Activated effector memory CD4-positive, alpha-beta T cell treated with Interleukin-2 at 50 U/mL for 16 hours (primary cell): ENCODE measurements around the gene THBS4.

Experiments
- DNase-seq: peaks from one replicate; pipeline ENCODE4 v3.0.0-alpha.2; 2020

THBS4 gene

DNA sequence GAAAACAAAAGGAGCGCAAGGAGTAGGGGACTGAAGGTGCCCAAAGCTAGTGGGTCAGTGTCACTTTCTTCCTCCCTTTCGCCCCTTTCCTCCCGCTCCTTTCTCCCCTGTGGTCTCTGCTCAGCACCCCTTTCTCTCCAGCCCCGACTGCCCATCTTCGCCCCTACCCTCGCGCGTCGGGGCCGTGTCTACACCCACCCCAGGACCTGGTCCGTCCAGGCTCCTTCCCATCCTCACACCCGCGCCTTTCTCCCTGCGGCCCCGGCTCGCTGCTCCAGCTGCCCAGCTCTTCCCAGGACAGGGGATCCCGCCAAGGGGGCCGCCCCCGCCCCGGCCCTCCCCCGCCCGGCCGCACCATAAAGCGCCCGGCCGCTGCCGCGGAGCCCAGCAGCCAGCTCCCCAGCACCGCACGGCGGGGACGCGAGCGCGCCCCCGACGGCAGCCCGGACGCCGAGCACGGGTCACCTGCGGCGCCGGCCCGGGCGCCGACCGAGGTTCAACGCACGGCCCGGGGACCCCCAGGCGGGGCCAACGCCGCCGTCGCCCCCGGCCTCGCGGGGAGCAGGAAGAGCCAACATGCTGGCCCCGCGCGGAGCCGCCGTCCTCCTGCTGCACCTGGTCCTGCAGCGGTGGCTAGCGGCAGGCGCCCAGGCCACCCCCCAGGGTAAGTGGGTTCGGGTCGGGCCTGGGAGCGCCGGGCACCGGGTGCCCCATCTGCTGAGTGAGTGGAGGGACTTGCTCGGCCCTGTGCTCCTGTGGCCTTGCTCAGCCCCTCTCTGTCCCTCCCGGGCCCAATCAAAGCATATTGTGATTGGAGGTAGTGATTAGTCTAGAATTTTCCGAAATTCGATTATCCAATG, at the start of gene THBS4:
THBS4 (plus strand) TSS at position 387 of the 860 bp plus-strand sequence; CDS start at position 577, 190 bp downstream.
- no peak for DNase-seq

DNA sequence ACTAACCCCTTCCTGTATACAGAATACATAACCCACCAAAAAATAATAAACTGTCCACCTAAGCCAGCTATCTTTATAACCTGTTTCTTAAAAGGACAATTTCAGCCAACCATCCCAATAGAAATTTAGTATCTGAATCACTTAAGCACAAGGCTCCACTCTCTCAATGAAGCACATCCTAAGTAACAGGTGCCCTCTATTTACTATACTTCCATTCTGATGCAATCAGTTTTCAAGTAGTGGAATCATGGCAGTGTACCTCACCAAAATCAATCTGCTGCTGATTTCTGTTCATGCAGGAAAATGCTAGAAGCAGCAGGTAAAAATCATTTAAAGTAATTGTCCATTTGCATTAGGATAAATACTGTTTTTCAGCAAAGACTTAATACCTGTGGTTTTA, 48.9 kb upstream of the THBS4 start:
- DNase-seq: no peak

DNA sequence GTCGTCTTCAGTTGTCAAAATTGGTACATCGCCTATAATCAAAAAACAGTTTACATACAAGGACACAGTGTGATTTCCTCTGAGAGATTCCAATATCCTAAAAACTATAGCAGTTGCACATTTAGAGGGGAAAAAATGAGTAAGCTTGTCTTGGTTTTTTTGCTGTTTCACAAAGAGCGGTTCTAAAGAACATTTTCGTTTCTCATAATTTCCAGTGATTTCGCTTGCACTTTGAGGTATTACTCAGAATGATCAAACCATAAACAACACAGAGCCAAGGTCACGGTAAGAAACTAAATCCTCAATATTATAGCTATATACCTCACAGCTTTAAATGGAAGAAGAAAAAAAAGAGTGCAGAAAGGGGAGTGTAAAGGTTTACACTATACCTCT, 44.9 kb upstream of the THBS4 start:
- no peak for DNase-seq

DNA sequence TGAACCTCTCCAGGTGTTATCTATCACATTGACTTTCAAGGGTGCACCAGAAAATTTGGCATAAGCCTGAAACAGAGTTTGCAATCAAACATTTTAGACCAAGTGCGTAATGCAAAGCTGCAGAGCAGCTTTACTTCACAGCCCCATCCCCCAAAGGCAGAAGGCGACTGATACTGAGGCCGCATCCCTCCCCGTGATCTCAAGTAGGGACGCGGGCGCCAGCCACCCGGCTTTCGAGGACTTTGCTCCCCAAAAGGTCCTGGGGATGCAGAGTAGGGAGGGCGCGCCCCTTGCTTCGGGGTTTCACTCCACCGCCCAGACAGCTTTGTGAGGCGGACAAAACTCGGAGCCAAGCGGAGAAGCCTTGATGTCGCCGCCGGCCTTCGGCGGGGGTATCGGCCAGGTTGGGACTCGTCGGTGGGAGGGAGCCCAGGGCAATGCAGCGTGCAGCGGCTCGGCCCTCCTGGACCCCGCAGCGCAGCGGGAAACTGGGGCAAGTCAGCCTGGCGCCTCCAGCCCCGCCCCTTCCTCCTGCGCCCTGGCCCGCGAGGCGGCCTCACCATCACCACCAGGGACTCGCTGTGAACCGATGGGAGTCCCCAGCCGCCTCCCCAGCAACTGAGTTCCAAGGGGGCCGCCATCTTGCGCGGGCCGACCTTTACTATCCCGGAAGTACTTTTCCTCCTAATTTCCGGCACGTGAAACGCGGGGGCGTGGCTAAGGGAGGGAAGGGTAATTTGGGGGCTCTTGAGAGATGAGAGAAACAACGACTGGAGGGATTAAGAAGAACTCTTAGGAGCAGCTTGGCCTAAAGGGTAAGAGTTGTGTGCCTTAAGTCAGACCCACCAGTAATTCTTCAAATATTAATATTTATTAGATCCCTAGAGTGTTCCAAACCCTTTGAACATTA, 44.3 kb upstream of the THBS4 start, which contains the start of gene MTX3:
MTX3 (minus strand) TSS at position 665 of the 910 bp plus-strand sequence; CDS start at position 641, 24 bp downstream.
- peak; percentile 80 for DNase-seq

DNA sequence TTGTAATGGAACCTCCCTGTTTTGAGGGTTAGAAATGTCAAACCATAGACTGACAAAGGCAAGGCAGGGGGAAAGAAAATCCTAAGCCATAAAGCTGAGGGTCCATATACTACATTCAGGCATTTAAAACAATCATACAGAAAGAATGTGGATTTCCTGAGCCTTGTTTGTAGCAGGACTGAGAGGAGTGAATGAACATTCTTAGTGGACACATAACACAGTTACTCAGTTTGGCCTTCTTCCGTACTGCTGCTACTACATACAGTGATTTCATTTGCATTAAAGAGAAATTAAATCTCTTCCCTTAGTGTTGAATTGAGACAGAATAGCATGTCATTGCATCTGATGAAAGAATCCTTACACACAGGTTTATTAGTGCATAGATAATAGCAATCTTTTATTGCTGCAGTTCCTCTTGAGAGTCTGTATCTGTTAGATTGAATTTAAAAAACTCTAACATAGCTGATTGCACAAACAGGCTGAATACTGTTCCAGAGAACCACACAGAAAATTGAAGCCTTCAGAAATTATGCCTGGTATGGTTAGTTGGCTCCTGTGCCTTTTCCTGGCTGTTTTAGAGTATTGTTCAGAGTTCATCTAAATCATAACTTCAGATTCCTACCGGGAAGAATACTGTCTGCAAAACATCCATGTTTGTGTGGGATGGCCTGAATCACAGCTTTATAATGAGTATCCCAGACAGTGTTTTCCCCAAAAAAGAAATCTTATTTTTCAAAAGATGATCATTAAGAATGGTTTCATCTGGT, 42.1 kb upstream of the THBS4 start:
- no peak for DNase-seq

DNA sequence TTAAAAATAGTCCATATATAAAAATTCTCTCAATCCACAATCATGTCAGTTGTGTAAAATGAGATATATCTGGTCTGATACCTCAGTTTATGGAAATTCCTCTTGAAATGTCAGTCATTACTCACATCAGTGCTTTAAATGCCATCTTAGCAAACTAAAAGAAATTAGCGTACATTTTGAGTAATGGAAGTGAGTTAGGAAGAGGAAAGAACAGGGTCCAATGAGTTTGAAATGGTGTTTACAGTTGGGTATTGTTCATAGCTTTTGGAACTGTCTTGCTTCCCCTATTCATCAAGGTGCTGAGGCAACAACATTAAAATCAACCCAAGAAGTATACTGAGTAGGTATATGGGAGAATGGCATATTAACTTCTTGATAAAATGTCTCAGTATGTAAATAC, 35.4 kb upstream of the THBS4 start:
- DNase-seq: no peak

DNA sequence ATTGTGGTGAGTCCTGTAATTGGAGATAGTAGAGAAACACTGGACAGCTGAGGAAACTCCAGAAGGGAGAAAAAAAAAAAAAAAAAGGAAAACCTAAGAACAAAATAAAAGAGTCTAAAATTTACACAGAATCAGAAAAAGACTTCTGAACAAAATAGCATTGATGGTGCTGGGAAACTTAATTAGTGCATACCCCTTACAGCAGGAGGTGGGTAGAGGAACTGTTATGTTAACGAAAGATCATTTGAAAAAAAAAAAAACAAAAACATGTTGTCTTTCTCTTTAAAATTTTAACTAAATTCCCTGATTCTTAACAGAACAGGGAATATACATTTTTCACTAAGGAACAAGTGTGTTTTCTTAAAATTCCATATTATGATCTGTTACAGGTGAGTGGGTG, 32.5 kb upstream of the THBS4 start:
- DNase-seq: no peak

DNA sequence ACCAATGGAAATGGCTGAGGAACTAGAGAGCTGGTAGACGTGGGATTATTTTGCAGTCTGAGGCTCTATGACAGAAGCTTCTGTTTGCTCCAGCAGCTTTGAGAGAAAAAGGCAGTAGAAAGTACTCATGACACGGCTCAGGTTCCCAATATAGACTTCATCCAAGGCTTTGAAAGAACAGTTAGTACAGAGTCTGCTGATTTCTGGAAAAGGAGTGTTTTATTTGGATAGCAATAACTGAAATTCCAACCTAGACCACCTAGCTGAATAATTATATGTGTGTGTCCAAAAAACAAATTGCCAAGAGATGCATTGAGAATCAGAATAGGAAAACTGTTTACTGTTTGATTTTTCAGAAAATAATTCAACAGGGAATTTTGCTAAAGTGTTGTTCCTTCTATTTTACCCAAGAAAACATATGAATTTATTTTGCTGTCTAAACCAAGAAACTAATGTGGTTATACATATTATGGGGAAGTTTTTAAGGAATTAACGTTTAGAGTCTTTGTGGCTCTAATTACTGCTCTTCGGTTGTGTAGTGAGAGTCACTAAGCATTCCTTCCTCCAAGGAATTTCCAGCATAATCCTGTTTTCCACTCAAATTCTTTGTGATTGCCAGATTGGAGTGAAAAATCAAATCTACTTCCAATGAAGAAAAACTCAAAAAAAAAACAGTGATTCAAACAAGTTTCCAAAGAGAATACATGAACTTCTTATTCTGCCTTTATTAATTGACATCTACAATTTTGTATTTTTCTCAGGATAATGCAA, 26.0 kb upstream of the THBS4 start:
- DNase-seq: no peak

DNA sequence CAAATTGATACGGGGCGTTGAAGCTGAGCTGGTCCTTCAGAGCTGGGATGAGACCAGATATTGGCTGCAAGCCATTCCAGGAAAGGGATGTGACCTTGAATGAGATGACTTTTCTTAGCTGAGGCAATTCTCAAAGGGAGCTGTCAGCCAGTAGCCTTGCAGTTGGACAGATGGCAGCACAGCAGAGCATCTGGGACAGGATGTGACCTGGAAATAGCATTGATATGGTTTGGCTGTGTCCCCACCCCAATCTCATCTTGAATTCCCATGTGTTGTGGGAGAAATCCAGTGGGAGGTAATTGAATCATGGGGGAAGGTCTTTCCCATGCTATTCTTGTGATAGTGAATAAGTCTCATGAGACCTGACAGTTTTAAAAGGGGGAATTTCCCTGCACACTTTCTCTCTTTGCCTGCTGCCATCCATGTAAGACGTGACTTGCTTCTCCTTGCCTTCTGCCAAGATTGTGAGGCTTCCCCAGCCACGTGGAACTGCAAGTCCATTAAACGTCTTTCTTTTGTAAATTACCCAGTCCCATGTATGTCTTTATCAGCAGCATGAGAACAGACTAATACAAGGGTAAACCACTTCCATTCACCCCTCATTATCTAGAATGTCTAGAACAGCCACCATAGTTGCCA, 24.3 kb upstream of the THBS4 start:
- no peak for DNase-seq

DNA sequence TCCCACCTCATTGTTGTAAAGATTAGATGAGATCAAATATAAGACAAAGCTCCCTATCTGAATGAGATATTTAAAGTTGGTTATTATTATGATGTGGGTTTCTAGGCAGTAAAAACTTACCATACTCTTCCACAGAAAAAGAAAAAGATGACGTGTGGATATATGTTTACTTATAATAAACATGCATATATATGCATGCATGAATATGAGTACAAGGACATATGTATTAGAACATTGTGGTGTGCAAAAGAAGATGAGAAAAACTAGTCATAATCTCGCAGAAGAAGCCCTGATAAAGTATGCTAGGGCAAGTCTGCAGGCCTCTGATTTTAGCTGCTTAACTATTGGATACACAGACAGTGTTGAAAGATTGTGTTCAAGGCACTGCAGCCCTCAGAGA, 10.1 kb upstream of the THBS4 start:
- DNase-seq: no peak

DNA sequence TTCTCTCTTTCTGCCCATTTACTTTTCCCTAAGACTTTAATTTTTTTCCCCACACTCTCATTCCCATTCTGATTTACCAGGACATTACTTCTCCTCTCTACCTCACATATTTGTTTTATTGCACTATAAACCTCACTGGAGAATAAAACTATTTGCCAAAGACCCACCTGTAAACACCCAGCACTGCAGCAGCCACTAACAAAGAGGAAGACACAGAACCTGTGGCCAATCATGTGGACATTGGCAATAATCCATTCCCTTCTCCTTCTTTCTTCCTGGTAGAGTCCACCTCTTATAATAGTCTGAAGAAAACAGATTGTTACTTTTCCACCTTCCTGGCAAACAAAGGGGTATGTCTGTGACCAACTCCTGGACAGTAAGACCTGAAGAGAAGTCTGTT, 8.3 kb upstream of the THBS4 start:
- DNase-seq: no peak

DNA sequence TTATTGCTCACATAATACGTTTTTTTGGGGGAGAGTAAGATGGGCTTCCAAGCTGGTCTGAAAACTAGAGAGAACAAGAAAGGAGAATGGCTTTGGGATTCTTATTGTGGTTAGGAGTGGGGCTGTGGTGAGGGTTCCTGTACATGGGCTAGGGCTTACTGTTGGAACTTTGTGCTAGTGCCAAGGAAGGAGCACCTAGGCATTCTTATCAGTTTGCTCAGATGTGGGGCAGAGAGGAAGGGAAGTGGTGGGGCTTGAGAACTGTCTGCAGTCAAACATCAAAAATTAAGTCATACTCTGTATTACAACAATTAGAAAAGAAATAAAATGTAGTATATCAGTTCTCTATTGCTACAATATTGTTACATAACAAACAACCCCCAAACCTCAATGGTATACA, 4.0 kb upstream of the THBS4 start:
- no peak for DNase-seq

DNA sequence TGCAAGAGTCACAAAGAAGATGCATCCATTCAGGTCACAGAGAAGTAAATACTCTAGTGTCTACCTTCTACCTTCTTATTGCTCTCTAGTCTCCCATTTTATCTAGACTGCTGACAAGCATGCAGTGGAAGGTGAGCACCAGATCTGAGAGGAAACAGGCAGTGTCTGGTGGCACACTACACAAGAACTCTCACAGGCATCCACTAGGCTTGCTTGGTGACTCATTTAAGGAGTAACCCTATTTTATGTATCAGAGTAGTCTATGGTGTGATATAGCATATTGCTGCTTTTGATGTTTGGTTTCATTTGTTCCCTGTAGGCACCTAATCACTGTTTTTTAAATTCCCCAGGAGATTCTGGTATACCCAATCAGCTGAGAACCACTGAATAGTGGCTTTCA, 1.6 kb upstream of the THBS4 start:
- DNase-seq: no peak

DNA sequence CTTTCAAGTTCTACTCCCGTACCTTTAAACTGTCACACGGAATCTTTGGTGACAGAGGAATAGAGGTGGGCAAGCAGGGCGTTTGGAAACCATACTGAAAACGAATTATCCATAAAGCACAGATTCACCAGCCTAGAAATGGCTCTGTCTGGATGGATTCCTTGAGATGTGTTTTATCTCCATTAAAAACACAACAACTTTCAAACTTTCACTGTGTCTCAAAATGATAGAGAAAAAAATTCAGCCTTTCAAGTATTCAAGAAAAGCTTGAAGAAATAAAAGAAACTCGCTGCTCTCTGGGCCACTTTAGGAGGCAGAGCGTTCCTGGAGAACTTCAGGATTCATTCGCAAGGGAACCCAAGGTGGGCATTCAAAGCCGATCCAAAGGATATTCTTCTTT, 589 bp upstream of the THBS4 start:
- DNase-seq: no peak

DNA sequence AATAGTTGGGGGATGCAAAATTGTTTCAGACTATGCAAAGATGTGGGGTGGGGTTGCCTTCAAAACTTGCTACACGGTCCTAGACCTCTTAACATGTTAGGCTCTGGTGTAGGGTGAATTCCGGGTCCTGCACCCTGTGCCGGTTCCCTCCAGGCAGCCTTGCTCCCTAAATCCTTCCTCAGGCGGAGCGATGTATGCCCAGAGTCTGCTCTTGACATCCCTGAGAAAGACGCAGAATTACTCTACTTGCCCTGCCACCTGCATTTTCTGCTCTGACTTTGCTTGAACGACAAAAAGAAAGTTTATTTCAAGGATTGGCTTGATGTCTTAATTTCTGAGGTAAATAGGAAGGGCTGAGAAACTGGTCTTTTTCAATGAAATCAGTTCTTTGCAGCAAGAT, 691 bp downstream of the THBS4 start:
- DNase-seq: no peak

DNA sequence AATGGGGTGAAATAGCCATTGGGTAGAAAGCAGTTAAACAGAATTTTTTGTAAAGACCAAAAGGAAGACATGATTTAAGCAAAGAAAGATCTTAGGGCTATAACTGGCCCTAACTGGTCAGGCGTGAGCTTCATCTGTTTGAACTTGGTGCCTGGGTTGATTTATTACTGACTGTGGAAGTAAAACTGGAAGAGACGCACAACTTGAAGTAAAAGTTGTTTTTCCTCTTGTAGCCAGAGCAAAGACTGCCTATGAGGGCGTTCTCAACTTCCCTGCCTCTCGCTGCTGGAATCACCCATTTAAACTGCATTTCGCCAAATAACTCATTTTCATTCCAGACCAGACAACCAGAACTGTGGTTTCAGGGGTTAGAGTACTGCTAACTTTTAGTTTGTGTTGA, 1.5 kb downstream of the THBS4 start:
- DNase-seq: no peak

DNA sequence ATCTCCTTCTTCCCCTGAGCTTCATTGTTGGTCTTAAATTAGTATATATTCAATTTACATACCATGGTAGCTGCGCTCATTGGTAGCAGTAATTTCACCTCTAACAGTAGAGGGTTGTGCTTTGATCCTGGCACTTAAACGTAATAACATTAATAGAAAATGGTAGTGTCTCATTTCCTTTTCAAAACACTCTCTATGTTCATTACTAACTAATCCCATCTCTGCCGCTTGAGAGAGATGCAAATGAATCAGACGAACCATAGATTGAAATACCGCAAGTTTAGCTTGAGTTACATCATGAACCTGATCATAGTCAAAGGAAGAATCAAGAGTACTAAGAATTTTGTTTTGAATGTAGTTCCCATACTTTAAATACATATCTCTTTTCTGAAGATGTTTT, 2.2 kb downstream of the THBS4 start:
- no peak for DNase-seq

DNA sequence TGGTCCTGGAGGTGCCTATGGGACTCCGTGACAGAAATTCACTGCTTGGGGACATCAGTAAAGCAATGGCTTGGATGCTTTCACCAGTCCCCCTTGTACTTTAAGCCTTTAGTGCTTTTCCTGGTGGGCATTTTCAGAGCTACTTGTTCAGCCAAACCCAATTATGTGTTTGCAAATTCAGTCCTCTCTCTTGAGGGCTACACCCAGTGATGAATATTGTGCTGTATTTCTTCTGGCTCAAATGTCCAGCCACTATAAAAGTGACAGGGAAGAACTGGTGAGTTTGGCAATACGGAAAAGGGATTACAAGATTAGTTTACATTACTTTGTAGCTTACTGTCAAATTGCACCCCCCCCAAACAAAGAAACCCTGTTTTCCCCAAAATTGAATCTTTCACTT, 4.5 kb downstream of the THBS4 start:
- no peak for DNase-seq

DNA sequence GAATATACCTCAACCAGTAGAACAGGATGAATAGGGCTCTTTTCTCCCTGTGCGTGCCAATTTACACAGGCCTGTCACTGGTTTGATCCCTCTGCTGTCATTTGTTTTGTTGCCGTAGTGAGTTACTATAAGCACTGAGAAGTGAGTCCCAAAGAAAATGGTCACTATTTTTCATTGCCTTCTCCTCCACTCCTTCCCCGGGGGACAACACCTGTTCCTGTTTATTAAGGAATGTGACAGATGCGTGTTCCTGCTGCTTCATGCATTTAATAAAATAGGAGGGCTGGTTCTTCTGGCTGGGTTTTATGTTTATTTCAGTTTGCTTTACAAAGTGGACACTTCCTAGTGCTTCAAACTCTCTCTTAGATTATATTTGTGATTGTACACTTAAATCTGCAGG, 6.4 kb downstream of the THBS4 start:
- DNase-seq: no peak

DNA sequence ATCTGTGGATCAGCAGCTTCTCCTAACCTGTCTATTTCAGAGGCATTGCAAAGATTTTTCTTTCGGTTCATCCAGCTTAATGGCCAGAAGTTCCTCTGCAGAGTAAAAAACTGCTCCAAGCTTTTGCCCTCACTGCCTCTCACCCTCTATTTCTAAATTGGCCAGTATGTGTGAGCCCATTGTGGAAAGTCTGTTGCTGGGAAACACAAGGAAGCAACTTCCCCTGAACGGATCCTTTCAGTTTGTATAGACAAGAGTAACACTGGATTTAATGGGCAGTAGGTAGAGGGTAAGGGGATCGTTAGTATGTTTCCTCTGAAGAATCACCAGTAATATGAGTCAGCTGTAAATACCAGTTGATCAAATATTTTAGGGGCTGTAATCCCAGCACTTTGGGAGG, 7.2 kb downstream of the THBS4 start:
- DNase-seq: no peak

DNA sequence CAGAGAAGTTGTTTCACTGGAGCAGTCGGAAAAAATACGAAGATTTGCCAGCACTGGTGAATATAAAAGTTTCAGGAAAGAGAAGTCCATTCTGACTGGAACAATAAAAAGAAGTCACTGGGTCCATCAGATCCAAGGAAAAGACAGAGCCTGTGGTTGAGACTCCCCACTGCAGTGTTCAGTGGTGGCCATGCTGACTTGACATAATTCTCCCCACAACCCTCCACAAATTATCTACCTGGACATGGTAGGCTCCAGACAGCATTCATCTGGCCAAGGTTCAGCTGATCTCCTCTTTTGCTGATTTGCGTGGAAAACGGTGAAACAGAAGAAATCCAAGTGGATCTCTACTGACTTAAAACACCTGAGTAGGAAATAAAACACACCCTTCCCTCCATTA, 8.0 kb downstream of the THBS4 start:
- no peak for DNase-seq
